Lung (tissue), 12 donors: Measurements from ENCODE around the gene TSPEAR. TPM values are rescaled to one million over a fixed set of nuclear protein-coding genes. Genes with fewer than 3 reads are reported as not detected.

Source experiments
- ATAC-seq: fragments of 200-7000 bp; cut with Tn5 transposase; one replicate; pipeline ENCODE4 v1.9.1; 2020; ENCODE audit warnings: moderate number of reproducible peaks; ENCODE audit not compliant: insufficient read depth, low FRiP score
- DNase-seq, 3 donors: peaks; one replicate each; pipeline ENCODE4 v3.0.0-alpha.2; 2013 to 2017
- H3K27ac ChIP-seq, 2 donors: one replicate each; pipeline ENCODE4 v1.5.1; 2013; ENCODE audit warnings: mild to moderate bottlenecking in 2 of 2, moderate library complexity in 2 of 2, control low read depth in 1 of 2, inconsistent platforms in 1 of 2, low read depth in 1 of 2, low read length in 1 of 2
- H3K27me3 ChIP-seq, 3 donors: one replicate each; pipeline ENCODE4 v1.5.1; 2013; ENCODE audit warnings: low read length in 2 of 3; ENCODE audit not compliant: control insufficient read depth in 3 of 3, insufficient read depth in 3 of 3
- H3K36me3 ChIP-seq, 4 donors: one replicate each; pipeline ENCODE4 v1.5.1; 2013; ENCODE audit warnings: low read length in 4 of 4, mild to moderate bottlenecking in 1 of 4, moderate library complexity in 1 of 4; ENCODE audit not compliant: control insufficient read depth in 4 of 4, insufficient read depth in 4 of 4
- H3K4me1 ChIP-seq, 5 donors: one replicate each; pipeline ENCODE4 v1.5.1; 2013; ENCODE audit warnings: low read length in 5 of 5, mild to moderate bottlenecking in 2 of 5, moderate library complexity in 1 of 5; ENCODE audit not compliant: control insufficient read depth in 5 of 5, insufficient read depth in 5 of 5
- H3K4me3 ChIP-seq: one replicate; pipeline ENCODE4 v1.5.1; 2013; ENCODE audit warnings: mild to moderate bottlenecking, control low read depth, moderate library complexity
- H3K9ac ChIP-seq, 2 donors: one replicate each; pipeline ENCODE4 v1.5.1; 2013; ENCODE audit warnings: low read length in 2 of 2, control low read depth in 1 of 2; ENCODE audit not compliant: insufficient read depth in 1 of 2
- H3K9me3 ChIP-seq, 4 donors: one replicate each; pipeline ENCODE4 v1.5.1; 2013; ENCODE audit warnings: low read length in 3 of 4, mild to moderate bottlenecking in 1 of 4, moderate library complexity in 1 of 4; ENCODE audit not compliant: control insufficient read depth in 4 of 4, insufficient read depth in 3 of 4
- WGBS, 2 donors: extraction: QIAGEN DNeasy Blood & Tissue Kit; methylation state at CpG; one replicate each; pipeline ENCODE4 v1.1.7; 2013; 5-methylcytosine and 5-hydroxymethylcytosine counted together
- polyA plus RNA-seq, 2 donors: library from polyadenylated mRNA; stranded (reverse); fragments of 200-250 nt; gene quantifications; one replicate each; pipeline ENCODE4 v1.2.1, GENCODE V29; 2013
- total RNA-seq, 2 donors: library from RNA; depleted of rRNA in 1 of 2; stranded (reverse); fragments of >200 nt in 1 of 2; gene quantifications; one replicate each; pipeline ENCODE4 v1.2.1, GENCODE V29; 2014 to 2021
- TF ChIP-seq, protein P1 (sequence below): IDR thresholded peaks from 2 replicates; pipeline ENCODE4 v1.5.1; 2012; ENCODE audit warnings: mild to moderate bottlenecking; ENCODE audit errors: control extremely low read depth, extremely low read depth
- donor health status: control.
- donor health status: control.
- donor health status: Bipolar disorder and iron deficiency.
- donor health status: healthy.
- donor health status: DM: yes; HTN: yes; CAD: no.

TSPEAR gene
- total and polyA plus RNA-seq, 4 donors, result 0.02 to 2.1 (median 0.27) TPM

GRCh38 chr21:44637018-44637850, 74.1 kb downstream of the TSPEAR start, which contains the start of gene KRTAP10-10:
Gene KRTAP10-10 (plus strand): TSS chr21:44637356. CDS start chr21:44637418, 62 bp downstream.
- H3K27me3 ChIP-seq, result peaks cover 0 to 3% (median 0%) of the 10 kb centered on the region in 3 donors
- TF ChIP-seq, protein P1, sequence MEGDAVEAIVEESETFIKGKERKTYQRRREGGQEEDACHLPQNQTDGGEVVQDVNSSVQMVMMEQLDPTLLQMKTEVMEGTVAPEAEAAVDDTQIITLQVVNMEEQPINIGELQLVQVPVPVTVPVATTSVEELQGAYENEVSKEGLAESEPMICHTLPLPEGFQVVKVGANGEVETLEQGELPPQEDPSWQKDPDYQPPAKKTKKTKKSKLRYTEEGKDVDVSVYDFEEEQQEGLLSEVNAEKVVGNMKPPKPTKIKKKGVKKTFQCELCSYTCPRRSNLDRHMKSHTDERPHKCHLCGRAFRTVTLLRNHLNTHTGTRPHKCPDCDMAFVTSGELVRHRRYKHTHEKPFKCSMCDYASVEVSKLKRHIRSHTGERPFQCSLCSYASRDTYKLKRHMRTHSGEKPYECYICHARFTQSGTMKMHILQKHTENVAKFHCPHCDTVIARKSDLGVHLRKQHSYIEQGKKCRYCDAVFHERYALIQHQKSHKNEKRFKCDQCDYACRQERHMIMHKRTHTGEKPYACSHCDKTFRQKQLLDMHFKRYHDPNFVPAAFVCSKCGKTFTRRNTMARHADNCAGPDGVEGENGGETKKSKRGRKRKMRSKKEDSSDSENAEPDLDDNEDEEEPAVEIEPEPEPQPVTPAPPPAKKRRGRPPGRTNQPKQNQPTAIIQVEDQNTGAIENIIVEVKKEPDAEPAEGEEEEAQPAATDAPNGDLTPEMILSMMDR, result no peak
- H3K4me3 ChIP-seq, result no peak within 1 kb of the TSS
- ATAC-seq, result no peak
- WGBS, 2 donors, result 59 to 64% methylated on average over 18 to 21 of the region's 21 CpGs
- peaks cover 0 to 11% (median 3%) of the 10 kb centered on the region in 4 donors for H3K9me3 ChIP-seq
- no peaks in the 10 kb centered on the region for H3K36me3 ChIP-seq
- H3K27ac ChIP-seq, result no peak within 1 kb of the TSS
- H3K4me1 ChIP-seq, result peaks cover 0 to 5% (median 0%) of the 10 kb centered on the region in 5 donors
- peak in 1 of 3 donors; percentile 29 for DNase-seq
- no peak within 1 kb of the TSS for H3K9ac ChIP-seq

DNA sequence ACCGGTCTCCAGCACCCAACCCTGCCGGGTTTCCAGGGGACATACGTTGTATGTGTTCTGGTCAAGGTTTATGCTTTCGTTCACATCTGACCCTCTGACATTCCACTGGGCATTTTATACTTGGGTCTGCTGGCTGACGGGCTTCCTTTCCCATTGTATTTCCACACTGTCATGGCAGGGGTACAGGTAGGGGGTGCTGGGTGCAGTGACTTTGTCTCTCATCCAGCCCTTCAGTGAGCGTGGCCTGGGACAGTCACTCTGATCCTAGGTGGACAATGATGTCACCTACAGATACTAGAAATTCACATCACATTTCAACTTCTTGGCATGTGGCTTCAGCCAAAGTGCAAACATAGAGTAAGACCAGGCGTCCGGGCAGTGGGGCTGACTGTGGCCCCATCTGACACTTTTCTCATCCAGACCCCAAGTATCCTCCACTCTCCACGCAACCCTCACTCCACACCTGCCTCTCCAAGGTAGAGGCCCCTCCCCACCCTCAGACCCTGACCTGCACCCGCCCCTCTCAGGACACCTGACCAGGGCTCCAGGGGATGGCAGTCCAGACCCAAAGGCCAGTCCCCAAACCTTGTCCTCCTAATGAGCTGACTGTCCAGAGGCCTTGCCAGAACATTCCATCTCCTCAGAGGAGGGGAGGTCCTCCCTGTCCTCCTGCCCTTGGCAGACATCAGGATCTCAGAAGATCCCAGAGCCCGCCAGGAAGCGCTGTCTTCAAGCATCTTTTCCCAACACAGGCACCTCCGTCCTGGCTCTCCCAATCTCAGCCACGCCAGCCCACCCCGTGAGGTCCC, 75.0 kb downstream of the TSPEAR start:
- peaks cover 0 to 3% (median 0%) of the 10 kb centered on the region in 3 donors for H3K27me3 ChIP-seq
- peaks cover 0 to 5% (median 0%) of the 10 kb centered on the region in 5 donors for H3K4me1 ChIP-seq
- H3K27ac ChIP-seq, result no peak overlapping the region
- H3K9ac ChIP-seq, result no peak overlapping the region
- peaks cover 0 to 11% (median 5%) of the 10 kb centered on the region in 4 donors for H3K9me3 ChIP-seq
- ATAC-seq (no peak), DNase-seq (no peak)
- H3K36me3 ChIP-seq, result no peaks in the 10 kb centered on the region
- WGBS, 2 donors, result 82 to 86% methylated on average over 15 of the region's 15 CpGs
- H3K4me3 ChIP-seq, result no peak overlapping the region
- TF ChIP-seq, protein P1, result no peak

DNA sequence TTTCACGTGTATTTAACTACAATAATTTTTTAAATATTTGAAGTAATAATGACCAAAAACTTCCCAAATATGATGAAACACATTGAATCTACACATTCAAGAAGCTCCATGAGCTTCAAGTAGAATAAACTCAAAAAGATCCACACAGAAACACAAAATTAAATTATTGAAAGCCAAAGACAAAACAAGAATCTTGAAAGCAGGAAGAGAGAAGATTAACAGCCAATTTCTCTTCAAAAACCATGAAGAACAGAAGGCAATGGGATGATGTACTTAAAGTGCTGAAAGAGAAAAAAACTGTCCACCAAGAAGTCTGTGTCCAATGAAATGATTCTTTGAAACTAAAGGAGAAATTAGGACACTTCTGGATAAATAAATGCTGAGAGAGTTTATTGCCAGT, 79.3 kb downstream of the TSPEAR start:
- Histone ChIP-seq H3K27ac (no peak overlapping the region), H3K27me3 (peaks cover 0 to 3% (median 0%) of the 10 kb centered on the region in 3 donors), H3K36me3 (no peaks in the 10 kb centered on the region), H3K4me3 (no peak overlapping the region), H3K4me1 (peaks cover 0 to 2% (median 0%) of the 10 kb centered on the region in 5 donors), H3K9ac (no peak overlapping the region), H3K9me3 (peaks cover 0 to 9% (median 6%) of the 10 kb centered on the region in 4 donors)
- TF ChIP-seq, protein P1, result no peak
- no peak for ATAC-seq
- WGBS, 2 donors, result 84 to 95% methylated on average over 1 of the region's 1 CpG
- no peak for DNase-seq
